Activated CD8-positive, alpha-beta memory T cell treated with anti-CD3 and anti-CD28 coated beads, Interleukin-2, amount 50 U/mL, for 1 hour (primary cell): ENCODE results near the gene SLFN12L.
A peak's percentile ranks its signal among the peaks of the same experiment; 100 is the strongest.

Source experiments
- DNase-seq: peaks from one replicate; pipeline ENCODE4 v3.0.0-alpha.2; 2020; ENCODE audit errors: extremely low read depth

Gene SLFN12L

GRCh38 chr17:35432176-35433074 lies 105.1 kb downstream of the SLFN12L start, which contains the start of gene SLFN12:
Gene SLFN12 (minus strand): TSS chr17:35432500. CDS start chr17:35423028, 9,472 bp downstream.
- peak; percentile 19 for DNase-seq

GRCh38 chr17:35429702-35430101 lies 107.8 kb downstream of the SLFN12L start:
- no peak for DNase-seq

DNA sequence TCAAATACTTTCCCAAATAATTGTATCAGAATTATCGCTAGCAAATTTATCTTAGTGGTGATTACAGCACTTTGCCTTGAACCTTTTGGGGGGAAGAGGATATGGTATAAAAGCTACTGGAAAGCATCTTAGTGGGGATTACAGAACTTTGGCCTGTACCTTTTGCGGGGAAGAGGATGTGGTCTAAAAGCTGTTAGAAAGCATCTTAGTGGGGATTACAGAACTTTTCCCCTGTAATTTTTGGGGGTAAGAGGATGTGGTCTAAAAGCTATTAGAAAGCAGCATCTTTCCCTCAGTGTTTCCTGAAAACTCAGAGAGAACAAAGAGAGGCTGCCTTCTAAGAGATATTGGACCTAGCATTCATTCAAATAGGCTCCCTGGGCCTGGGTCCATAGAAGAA lies 109.2 kb downstream of the SLFN12L start:
- DNase-seq = no peak

DNA sequence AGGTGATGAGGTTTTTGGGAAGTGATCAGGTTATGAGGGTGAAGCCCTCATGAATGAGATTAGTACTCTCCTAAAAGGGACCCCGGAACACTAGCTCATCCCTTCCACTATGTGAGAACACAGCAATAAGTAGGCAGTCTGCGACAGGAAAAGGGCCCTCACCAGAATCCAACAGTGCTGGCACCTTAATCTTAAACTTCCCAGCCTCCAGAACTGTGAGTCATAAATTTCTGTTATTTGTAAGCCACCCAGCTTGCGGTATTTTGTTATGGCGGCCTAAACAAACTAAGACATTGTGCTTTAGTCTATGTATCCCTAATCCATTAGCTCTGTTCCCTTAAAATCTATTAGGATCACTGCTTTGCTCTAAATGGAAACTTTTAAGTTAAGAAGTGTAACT lies 113.7 kb downstream of the SLFN12L start:
- DNase-seq = no peak
